Ascending aorta (tissue), 2 donors: ENCODE measurements around the gene HRAS. TPM values are rescaled to one million over a fixed set of nuclear protein-coding genes. Genes with fewer than 3 reads are reported as not detected.

Experiments
- DNase-seq, 2 donors: peaks; one replicate each; pipeline ENCODE4 v3.0.0-alpha.2; 2019; ENCODE audit warnings: low spot score in 2 of 2
- H3K27ac ChIP-seq, 2 donors: fragments of 200-600 bp; sonication (generic); one replicate each; pipeline ENCODE4 v1.5.1; 2016 to 2017; ENCODE audit warnings: mild to moderate bottlenecking in 1 of 2
- H3K27me3 ChIP-seq: fragments of 200-600 bp; sonication (generic); one replicate; pipeline ENCODE4 v1.5.1; 2017
- H3K36me3 ChIP-seq, 2 donors: fragments of 200-600 bp; sonication (generic); one replicate each; pipeline ENCODE4 v1.5.1; 2016
- H3K4me1 ChIP-seq, 2 donors: fragments of 200-600 bp; sonication (generic); one replicate each; pipeline ENCODE4 v1.5.1; 2016 to 2017; ENCODE audit warnings: mild to moderate bottlenecking in 1 of 2
- H3K4me3 ChIP-seq, 2 donors: fragments of 200-600 bp; sonication (generic); one replicate each; pipeline ENCODE4 v1.5.1; 2016 to 2017; ENCODE audit warnings: mild to moderate bottlenecking in 1 of 2
- H3K9me3 ChIP-seq, 2 donors: fragments of 200-600 bp; sonication (generic); one replicate each; pipeline ENCODE4 v1.5.1; 2016
- intact Hi-C: fragments of 100-400 bp; cut with DNase I; formaldehyde crosslinking; loops from one replicate; pipeline ENCODE4 v1.15.1; 2023
- total RNA-seq: library from RNA; depleted of rRNA; stranded (reverse); fragments of >200 nt; gene quantifications from one replicate; pipeline ENCODE4 v1.1.0, GENCODE V29; 2016
- TF ChIP-seq, protein P1 (sequence below), 3 experiments: fragments of 200-600 bp in 2 of 3; fragments of 450-650 bp in 1 of 3; sonication (generic) in 2 of 3; IDR thresholded peaks; one replicate each; pipeline ENCODE4 v1.5.1; 2016 to 2019; ENCODE audit warnings: antibody characterized with exemption in 3 of 3, mild to moderate bottlenecking in 1 of 3, moderate library complexity in 1 of 3

HRAS gene
- total RNA-seq, 1 donor from 2014 or later = 21.6 TPM

DNA sequence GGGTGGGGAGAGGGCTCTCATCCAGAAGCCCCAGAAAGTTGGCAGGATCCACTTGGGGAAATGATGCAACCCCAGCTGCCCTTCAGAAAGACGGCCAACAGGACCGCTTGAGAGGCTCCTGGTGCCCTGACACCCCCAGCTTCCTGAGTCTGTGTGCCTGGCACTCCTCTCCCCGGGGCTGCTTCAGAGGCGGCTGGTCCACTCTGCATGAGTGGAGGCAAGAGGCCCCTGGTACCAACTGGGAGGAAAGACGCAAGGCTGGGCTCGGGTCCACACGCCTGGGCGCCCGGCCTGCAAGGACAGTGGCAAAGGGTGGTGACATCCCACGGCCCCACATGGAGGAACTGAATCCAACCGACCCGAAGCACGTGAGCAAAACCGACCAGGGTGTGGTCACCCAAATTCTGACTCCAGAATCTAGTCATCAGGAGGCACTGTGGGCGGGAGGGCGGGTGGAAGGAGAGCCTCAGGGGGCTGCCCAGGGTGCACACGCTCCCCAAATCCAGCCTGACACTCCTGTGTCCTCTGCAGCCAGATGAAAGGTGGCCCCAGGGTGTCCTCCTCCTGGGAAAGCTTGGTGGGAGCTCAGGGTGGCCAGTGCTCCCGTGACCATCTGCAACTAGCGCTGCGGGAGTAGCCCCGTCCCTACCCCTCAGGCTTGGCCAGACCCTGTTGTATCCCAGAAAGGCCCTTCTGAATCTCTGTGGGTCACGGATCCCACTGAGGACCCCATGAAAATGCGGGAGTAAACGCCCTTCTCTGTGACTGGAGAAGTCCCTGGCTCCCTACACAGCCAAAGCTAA lies 32.0 kb downstream of the HRAS start:
- Histone ChIP-seq H3K4me3 (peak overlapping the region; percentile 66 to 83), H3K36me3 (peaks cover 35 to 36% of the 10 kb centered on the region in 2 donors), H3K27ac (peak overlapping the region; percentile 99 to 100), H3K4me1 (peaks cover 15 to 37% of the 10 kb centered on the region in 2 donors), H3K27me3 (no peaks in the 10 kb centered on the region), H3K9me3 (no peaks in the 10 kb centered on the region)
- TF ChIP-seq, protein P1, sequence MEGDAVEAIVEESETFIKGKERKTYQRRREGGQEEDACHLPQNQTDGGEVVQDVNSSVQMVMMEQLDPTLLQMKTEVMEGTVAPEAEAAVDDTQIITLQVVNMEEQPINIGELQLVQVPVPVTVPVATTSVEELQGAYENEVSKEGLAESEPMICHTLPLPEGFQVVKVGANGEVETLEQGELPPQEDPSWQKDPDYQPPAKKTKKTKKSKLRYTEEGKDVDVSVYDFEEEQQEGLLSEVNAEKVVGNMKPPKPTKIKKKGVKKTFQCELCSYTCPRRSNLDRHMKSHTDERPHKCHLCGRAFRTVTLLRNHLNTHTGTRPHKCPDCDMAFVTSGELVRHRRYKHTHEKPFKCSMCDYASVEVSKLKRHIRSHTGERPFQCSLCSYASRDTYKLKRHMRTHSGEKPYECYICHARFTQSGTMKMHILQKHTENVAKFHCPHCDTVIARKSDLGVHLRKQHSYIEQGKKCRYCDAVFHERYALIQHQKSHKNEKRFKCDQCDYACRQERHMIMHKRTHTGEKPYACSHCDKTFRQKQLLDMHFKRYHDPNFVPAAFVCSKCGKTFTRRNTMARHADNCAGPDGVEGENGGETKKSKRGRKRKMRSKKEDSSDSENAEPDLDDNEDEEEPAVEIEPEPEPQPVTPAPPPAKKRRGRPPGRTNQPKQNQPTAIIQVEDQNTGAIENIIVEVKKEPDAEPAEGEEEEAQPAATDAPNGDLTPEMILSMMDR (IDR thresholded peaks at IDR 0.05) = no peak
- intact Hi-C loops = no loop called here
- peak; percentile 41 to 82 for DNase-seq

- peak overlapping the region in 1 of 2 donors; percentile 83 for H3K4me3 ChIP-seq
These were observed 32.8 kb downstream of the HRAS start for GRCh38 chr11:502288-503178.

GRCh38 chr11:501683-502287 lies 33.6 kb downstream of the HRAS start:
- no peaks in the 10 kb centered on the region for H3K9me3 ChIP-seq
- peaks cover 10 to 34% of the 10 kb centered on the region in 2 donors for H3K4me1 ChIP-seq
- no peak overlapping the region for H3K4me3 ChIP-seq
- DNase-seq = peak in 1 of 2 donors; percentile 62
- no peaks in the 10 kb centered on the region for H3K27me3 ChIP-seq
- peak overlapping the region; percentile 99 to 100 for H3K27ac ChIP-seq
- TF ChIP-seq, protein P1 (IDR thresholded peaks at IDR 0.05) = no peak
- H3K36me3 ChIP-seq = peaks cover 51 to 52% of the 10 kb centered on the region in 2 donors
- intact Hi-C loops = no loop called here

More at GRCh38 chr11:502288-503178, 32.8 kb downstream of the HRAS start:
- Histone ChIP-seq H3K27ac (peak overlapping the region; percentile 99 to 100), H3K9me3 (no peaks in the 10 kb centered on the region), H3K36me3 (peaks cover 44% of the 10 kb centered on the region in 2 donors), H3K4me1 (peaks cover 12 to 34% of the 10 kb centered on the region in 2 donors), H3K27me3 (no peaks in the 10 kb centered on the region)
- TF ChIP-seq, protein P1 (IDR thresholded peaks at IDR 0.05) = no peak
- DNase-seq = peak in 1 of 2 donors; percentile 61
- intact Hi-C loops = no loop called here

DNA sequence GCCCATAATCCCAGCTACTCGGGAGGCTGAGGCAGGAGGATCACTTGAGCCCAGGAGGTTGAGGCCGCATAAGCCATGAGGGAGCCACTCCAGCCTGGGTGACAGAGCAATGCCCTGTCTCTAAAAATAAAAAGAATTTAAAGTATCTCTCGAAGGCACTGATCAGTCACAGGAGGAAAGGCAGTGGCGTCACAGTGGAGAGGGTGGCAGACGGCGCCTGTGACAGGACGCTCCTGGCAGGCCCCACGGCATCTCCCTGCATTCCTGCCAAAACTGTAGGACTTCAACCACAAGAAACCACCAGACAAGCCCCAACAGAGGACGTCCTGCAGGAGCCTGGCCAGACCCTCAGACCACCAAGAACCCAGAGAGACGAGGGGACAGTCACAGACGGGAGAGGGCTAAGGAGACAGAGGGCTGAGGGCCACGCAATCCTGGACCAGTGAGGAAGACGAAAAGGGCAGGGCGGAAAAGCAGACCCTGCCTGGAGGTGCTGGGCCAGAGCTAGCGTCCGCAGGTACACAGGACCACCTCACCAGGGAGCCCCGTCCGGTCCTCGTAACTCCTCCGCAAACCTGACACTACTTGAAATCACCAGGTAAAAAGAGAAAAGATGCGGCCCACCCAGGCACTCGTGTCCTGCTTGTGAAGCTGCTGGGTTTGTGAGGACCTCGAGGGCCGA lies 34.2 kb downstream of the HRAS start:
- peaks cover 55 to 57% of the 10 kb centered on the region in 2 donors for H3K36me3 ChIP-seq
- intact Hi-C loops = no loop called here
- DNase-seq = peak in 1 of 2 donors; percentile 60

More for the DNA sequence above, 34.2 kb downstream of the HRAS start:
- Histone ChIP-seq H3K9me3 (no peaks in the 10 kb centered on the region), H3K27me3 (no peaks in the 10 kb centered on the region), H3K4me3 (no peak overlapping the region), H3K27ac (no peak overlapping the region), H3K4me1 (peaks cover 10 to 34% of the 10 kb centered on the region in 2 donors)
- TF ChIP-seq, protein P1 (IDR thresholded peaks at IDR 0.05) = no peak
